ENCODE results near the gene PLCB2.

The PLCB2 gene

DNA sequence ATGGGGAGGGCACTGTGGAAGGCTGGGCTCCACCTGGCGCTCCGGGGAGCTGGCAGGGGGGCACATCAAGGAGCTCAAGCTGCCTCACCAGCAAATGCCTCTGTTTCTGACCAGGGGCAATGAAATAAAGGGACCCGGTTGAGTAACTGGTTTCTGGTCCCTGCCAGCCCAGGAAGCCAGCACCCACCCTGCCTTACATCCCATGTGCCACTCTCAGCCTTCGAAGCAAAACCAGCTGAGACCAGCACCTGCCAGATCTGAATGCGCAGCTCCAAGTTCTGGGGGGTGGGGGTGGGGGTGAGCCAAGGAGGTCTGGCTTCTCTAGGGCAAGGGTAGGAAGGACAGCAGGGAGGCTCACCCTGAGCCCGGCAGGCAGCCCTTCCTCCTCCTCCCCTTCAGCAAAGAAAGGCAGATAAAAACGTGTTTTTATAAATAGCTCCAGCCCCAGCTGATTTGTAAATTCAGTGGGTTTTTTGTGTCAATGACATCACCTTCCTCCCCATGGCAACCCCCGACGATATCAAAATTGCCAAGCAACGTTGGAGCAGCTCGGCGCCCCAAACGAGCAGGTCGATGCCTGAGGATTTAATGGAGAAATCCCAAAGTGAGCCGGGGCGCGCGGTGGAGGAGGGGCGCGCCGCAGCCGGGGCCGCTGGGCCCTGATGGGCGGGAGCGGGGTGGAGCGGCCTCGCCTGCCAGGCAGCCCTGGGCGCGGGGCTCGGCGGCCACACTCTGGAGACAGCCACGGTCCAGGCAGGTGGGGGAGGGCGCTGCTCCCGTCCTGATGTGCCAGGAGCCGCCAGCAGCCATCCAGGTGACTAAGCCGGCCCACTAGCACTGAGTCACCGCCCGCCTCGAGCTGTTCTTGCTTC, 69.0 kb downstream of the PLCB2 start, which contains the start of gene PAK6:
Gene PAK6, plus strand, starts transcription at position 532 of the 872 bp plus-strand sequence. CDS start 25,723 bp downstream, outside the sequence.
- TF ChIP-seq, protein P1, sequence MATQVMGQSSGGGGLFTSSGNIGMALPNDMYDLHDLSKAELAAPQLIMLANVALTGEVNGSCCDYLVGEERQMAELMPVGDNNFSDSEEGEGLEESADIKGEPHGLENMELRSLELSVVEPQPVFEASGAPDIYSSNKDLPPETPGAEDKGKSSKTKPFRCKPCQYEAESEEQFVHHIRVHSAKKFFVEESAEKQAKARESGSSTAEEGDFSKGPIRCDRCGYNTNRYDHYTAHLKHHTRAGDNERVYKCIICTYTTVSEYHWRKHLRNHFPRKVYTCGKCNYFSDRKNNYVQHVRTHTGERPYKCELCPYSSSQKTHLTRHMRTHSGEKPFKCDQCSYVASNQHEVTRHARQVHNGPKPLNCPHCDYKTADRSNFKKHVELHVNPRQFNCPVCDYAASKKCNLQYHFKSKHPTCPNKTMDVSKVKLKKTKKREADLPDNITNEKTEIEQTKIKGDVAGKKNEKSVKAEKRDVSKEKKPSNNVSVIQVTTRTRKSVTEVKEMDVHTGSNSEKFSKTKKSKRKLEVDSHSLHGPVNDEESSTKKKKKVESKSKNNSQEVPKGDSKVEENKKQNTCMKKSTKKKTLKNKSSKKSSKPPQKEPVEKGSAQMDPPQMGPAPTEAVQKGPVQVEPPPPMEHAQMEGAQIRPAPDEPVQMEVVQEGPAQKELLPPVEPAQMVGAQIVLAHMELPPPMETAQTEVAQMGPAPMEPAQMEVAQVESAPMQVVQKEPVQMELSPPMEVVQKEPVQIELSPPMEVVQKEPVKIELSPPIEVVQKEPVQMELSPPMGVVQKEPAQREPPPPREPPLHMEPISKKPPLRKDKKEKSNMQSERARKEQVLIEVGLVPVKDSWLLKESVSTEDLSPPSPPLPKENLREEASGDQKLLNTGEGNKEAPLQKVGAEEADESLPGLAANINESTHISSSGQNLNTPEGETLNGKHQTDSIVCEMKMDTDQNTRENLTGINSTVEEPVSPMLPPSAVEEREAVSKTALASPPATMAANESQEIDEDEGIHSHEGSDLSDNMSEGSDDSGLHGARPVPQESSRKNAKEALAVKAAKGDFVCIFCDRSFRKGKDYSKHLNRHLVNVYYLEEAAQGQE (IDR thresholded peaks at IDR 0.05; ENCODE audit: insufficient read depth in 1 of 2, low read depth in 2 of 2, low read length in 2 of 2) = no peak
- no peak for TF ChIP-seq POLR2AphosphoS5 (IDR thresholded peaks at IDR 0.05; ENCODE audit: low read depth, low read length)
- TF ChIP-seq TAF1 (IDR thresholded peaks at IDR 0.05; ENCODE audit: borderline replicate concordance, insufficient read depth, low read length) = no peak
- TF ChIP-seq FOXP2 (optimal IDR thresholded peaks at IDR 0.05; ENCODE audit: borderline replicate concordance, extremely low read depth, extremely low read length, insufficient read depth) = no peak
- TF ChIP-seq SIN3A (IDR thresholded peaks at IDR 0.05; ENCODE audit: borderline replicate concordance, insufficient read depth, low read length) = no peak
